HepG2 (cell line): Measurements from ENCODE around the gene NKAIN4.

Source experiments
- ATF4 ChIP-seq, 2 experiments: fragments of 450-650 bp in 1 of 2; sonication (generic) in 1 of 2; formaldehyde crosslinking; IDR thresholded peaks; 2 replicates each; pipeline versions ENCODE4 v1.5.0 to v1.8.0; 2020 to 2022; ENCODE audit warnings: mild to moderate bottlenecking in 1 of 2, missing genetic modification reagents in 1 of 2
- CBFB ChIP-seq: sonication (generic); formaldehyde crosslinking; IDR thresholded peaks from 2 replicates; pipeline ENCODE4 v1.4.0; 2020; ENCODE audit warnings: missing genetic modification reagents
- CTCF ChIP-seq: sonication (generic); formaldehyde crosslinking; IDR thresholded peaks from 2 replicates; pipeline ENCODE4 v1.5.0; 2020; ENCODE audit warnings: mild to moderate bottlenecking, missing genetic modification reagents, moderate library complexity
- EZH2 ChIP-seq: conservative IDR thresholded peaks from 2 replicates; pipeline ENCODE4 v1.6.1; 2012; ENCODE audit warnings: mild to moderate bottlenecking, low read depth, low read length, moderate library complexity
- NFAT5 ChIP-seq: sonication (generic); formaldehyde crosslinking; IDR thresholded peaks from 2 replicates; pipeline ENCODE4 v1.4.0; 2020; ENCODE audit warnings: missing genetic modification reagents
- POLR2AphosphoS5 ChIP-seq: IDR thresholded peaks from 2 replicates; pipeline ENCODE4 v1.6.1; 2012; ENCODE audit warnings: low read depth, low read length
- YY1 ChIP-seq: IDR thresholded peaks from 2 replicates; pipeline ENCODE4 v1.6.1; 2011; ENCODE audit warnings: low read length, low read depth, moderate library complexity, mild to moderate bottlenecking; ENCODE audit not compliant: insufficient read depth, insufficient replicate concordance
- ZBTB10 ChIP-seq: sonication (generic); formaldehyde crosslinking; IDR thresholded peaks from 2 replicates; pipeline ENCODE4 v1.4.0; 2020; ENCODE audit warnings: missing genetic modification reagents, borderline replicate concordance
- ZNF343 ChIP-seq: sonication (generic); formaldehyde crosslinking; IDR thresholded peaks from 2 replicates; pipeline ENCODE4 v1.4.0; 2020; ENCODE audit warnings: mild to moderate bottlenecking, missing genetic modification reagents
- TF ChIP-seq, protein P1 (sequence below): sonication (generic); formaldehyde crosslinking; IDR thresholded peaks from 2 replicates; pipeline ENCODE4 v1.8.0; 2022; ENCODE audit warnings: missing genetic modification reagents, mild to moderate bottlenecking, borderline replicate concordance
- TF ChIP-seq, protein P2 (sequence below): sonication (generic); formaldehyde crosslinking; IDR thresholded peaks from 2 replicates; pipeline ENCODE4 v1.5.0; 2020; ENCODE audit warnings: missing genetic modification reagents

DNA sequence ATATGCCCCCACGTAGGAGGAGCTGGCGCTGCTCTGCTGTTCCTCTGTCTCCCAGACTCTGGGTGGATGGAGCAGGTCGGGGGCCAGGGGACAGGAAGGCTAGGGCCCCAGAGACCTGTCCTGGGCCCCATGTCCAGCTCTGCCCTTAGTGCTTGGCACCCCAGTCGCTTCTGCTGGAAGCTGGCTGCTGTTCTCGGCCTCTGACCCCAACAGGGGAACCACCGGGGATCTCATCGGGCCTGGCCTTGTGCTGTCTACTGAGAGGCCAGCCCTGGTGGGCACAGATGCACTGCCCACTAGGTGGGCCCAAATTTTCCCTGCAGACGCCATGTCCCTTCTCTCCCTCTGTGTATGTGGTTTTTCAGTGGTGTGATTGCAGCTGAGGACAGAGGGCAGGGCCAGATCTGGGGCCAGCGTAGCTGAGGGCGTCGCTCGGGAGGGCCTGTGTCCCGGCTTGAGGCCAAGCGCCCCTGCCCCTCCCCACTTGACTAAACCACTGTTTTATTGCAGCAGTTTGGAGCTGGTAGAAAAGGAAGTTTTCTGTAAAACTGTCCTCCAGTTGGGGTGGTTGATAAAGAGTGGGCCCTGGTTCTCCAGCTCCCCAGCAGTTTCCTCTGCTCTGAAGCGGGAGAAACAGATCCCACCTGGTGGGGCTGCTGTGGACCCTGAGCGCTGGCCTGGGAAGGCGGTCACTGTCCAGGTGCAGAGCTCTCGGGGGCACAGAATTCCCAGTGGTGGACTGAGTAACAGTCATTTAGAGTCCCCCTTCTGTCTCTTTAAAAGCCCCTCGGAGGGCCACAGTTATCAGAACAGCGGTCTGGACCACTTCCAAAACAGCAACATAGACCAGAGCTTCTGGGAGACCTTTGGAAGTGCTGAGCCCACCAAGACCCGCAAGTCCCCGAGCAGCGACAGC, 32.8 kb upstream of the NKAIN4 start:
- TF ChIP-seq CTCF = no peak
- TF ChIP-seq NFAT5 (CRISPR knock-in tag) = no peak
- TF ChIP-seq EZH2 = no peak
- no peak for TF ChIP-seq POLR2AphosphoS5
- TF ChIP-seq YY1 = no peak
- TF ChIP-seq ATF4 (CRISPR knock-in tag; IDR thresholded peaks at IDR 0.05) = no peak
- TF ChIP-seq, protein P1, sequence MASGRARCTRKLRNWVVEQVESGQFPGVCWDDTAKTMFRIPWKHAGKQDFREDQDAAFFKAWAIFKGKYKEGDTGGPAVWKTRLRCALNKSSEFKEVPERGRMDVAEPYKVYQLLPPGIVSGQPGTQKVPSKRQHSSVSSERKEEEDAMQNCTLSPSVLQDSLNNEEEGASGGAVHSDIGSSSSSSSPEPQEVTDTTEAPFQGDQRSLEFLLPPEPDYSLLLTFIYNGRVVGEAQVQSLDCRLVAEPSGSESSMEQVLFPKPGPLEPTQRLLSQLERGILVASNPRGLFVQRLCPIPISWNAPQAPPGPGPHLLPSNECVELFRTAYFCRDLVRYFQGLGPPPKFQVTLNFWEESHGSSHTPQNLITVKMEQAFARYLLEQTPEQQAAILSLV (CRISPR knock-in tag) = no peak
- no peak for TF ChIP-seq ZNF343
- no peak for TF ChIP-seq CBFB
- TF ChIP-seq ZBTB10 (CRISPR knock-in tag) = no peak
- TF ChIP-seq, protein P2, sequence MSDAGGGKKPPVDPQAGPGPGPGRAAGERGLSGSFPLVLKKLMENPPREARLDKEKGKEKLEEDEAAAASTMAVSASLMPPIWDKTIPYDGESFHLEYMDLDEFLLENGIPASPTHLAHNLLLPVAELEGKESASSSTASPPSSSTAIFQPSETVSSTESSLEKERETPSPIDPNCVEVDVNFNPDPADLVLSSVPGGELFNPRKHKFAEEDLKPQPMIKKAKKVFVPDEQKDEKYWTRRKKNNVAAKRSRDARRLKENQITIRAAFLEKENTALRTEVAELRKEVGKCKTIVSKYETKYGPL (CRISPR knock-in tag) = no peak
